ENCODE data around the gene WDR77.
A peak's percentile ranks its signal among the peaks of the same experiment; 100 is the strongest.

Gene WDR77

GRCh38 chr1:111468717-111469100 lies 19.7 kb upstream of the WDR77 start:
- no peak for DNase-seq

GRCh38 chr1:111467865-111468716 lies 19.0 kb upstream of the WDR77 start:
- no peak for DNase-seq

GRCh38 chr1:111466480-111466879 lies 17.4 kb upstream of the WDR77 start:
- DNase-seq = no peak

GRCh38 chr1:111465754-111466153 lies 16.7 kb upstream of the WDR77 start:
- DNase-seq = no peak

- DNase-seq = no peak
These were observed 14.1 kb upstream of the WDR77 start for GRCh38 chr1:111463029-111463683.

- no peak for DNase-seq
These were observed 13.4 kb upstream of the WDR77 start for GRCh38 chr1:111462370-111463028.

GRCh38 chr1:111461765-111462164 lies 12.7 kb upstream of the WDR77 start:
- DNase-seq = no peak

- DNase-seq = no peak
These were observed 6.6 kb upstream of the WDR77 start for GRCh38 chr1:111455642-111456031.

GRCh38 chr1:111454859-111455641 lies 6.0 kb upstream of the WDR77 start:
- DNase-seq = no peak

GRCh38 chr1:111453706-111454105 lies 4.7 kb upstream of the WDR77 start:
- no peak for DNase-seq

GRCh38 chr1:111452581-111452980 lies 3.5 kb upstream of the WDR77 start:
- DNase-seq = no peak

GRCh38 chr1:111450185-111450584 lies 1.1 kb upstream of the WDR77 start:
- DNase-seq = no peak

GRCh38 chr1:111449703-111450017 lies 604 bp upstream of the WDR77 start:
- no peak for DNase-seq

- DNase-seq = no peak
These were observed 556 bp downstream of the WDR77 start for GRCh38 chr1:111448482-111448917.

GRCh38 chr1:111446967-111447892 lies 1.8 kb downstream of the WDR77 start:
- DNase-seq = no peak

- no peak for DNase-seq
These were observed 2.5 kb downstream of the WDR77 start for GRCh38 chr1:111446546-111446945.

- no peak for DNase-seq
These were observed 5.0 kb downstream of the WDR77 start for GRCh38 chr1:111444031-111444430.

GRCh38 chr1:111442457-111442856 lies 6.6 kb downstream of the WDR77 start:
- DNase-seq = no peak

- peak; percentile 80 for DNase-seq
These were observed 7.4 kb downstream of the WDR77 start for GRCh38 chr1:111441573-111442192.

- no peak for DNase-seq
These were observed 9.3 kb downstream of the WDR77 start for GRCh38 chr1:111439461-111440351.
